ENCODE results near the gene FUBP3.

- TF ChIP-seq POLR2AphosphoS5 (IDR thresholded peaks at IDR 0.05; ENCODE audit: low read depth, low read length) (no peak), ZBTB33 (IDR thresholded peaks at IDR 0.05; ENCODE audit: extremely low read depth, insufficient replicate concordance, low read length) (no peak), CTCF (IDR thresholded peaks at IDR 0.05 in 2 of 3, conservative IDR thresholded peaks at IDR 0.05 in 1 of 3; ENCODE audit: borderline replicate concordance in 1 of 3, insufficient read depth in 1 of 3, low read depth in 2 of 3, low read length in 2 of 3) (no peak), EZH2 (IDR thresholded peaks at IDR 0.05) (no peak), MAX (IDR thresholded peaks at IDR 0.05) (no peak), JUND (IDR thresholded peaks at IDR 0.05) (no peak), EGR1 (IDR thresholded peaks at IDR 0.05; ENCODE audit: low read depth) (no peak), ATF3 (IDR thresholded peaks at IDR 0.05) (no peak)
These were observed 85.1 kb downstream of the FUBP3 start, which contains the start of gene PRDM12 for GRCh38 chr9:130664251-130665028.

All from HCT116 (cell line).